Activated naive CD4-positive, alpha-beta T cell treated with anti-CD3 and anti-CD28 coated beads, Interleukin-2, amount 50 U/mL, for 24 hours (primary cell): ENCODE data around the gene SERPINE1.

Source experiments
- H3K27ac Mint-ChIP-seq: one replicate; pipeline ENCODE4 v1.8.0; 2021; ENCODE audit warnings: mild to moderate bottlenecking, mixed read lengths
- H3K27me3 Mint-ChIP-seq: one replicate; pipeline ENCODE4 v1.8.0; 2021; ENCODE audit warnings: mixed read lengths
- H3K36me3 Mint-ChIP-seq: one replicate; pipeline ENCODE4 v1.8.0; 2021; ENCODE audit warnings: mixed read lengths
- H3K4me1 Mint-ChIP-seq: one replicate; pipeline ENCODE4 v1.8.0; 2021; ENCODE audit warnings: mixed read lengths
- H3K4me3 Mint-ChIP-seq: one replicate; pipeline ENCODE4 v1.8.0; 2021; ENCODE audit warnings: mild to moderate bottlenecking, mixed read lengths
- H3K9me3 Mint-ChIP-seq: one replicate; pipeline ENCODE4 v1.8.0; 2021; ENCODE audit warnings: mixed read lengths

Gene SERPINE1

GRCh38 chr7:101154693-101155102 lies 27.8 kb downstream of the SERPINE1 start:
- peak overlapping the region; percentile 85 for H3K4me3 Mint-ChIP-seq
- H3K36me3 Mint-ChIP-seq, result peaks cover 3% of the 10 kb centered on the region
- H3K27ac Mint-ChIP-seq, result no peak overlapping the region
- no peaks in the 10 kb centered on the region for H3K9me3 Mint-ChIP-seq
- peaks cover under 1% of the 10 kb centered on the region for H3K27me3 Mint-ChIP-seq
- H3K4me1 Mint-ChIP-seq, result peaks cover 13% of the 10 kb centered on the region

DNA sequence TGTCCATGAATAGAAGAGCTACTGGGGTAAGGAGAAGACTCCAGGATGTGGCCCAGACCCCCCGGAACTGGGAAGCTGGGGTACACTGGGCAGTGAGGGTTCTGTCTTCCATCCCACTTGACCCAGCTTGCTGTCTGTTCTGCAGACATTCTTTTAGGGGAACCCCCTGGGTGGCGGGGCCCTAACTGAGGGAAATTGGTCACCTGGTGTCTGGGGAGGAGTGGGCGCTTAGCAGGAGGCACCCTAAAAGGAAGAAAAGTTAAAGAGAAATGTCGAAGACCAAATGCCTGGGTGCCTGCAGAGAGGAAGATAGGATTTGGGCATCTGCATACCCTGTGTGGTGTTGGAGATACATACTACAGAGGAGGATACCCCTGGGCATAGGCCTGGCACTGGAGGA lies 28.4 kb downstream of the SERPINE1 start:
- peak overlapping the region; percentile 85 for H3K4me3 Mint-ChIP-seq
- H3K4me1 Mint-ChIP-seq, result peaks cover 13% of the 10 kb centered on the region
- no peak overlapping the region for H3K27ac Mint-ChIP-seq
- H3K9me3 Mint-ChIP-seq, result no peaks in the 10 kb centered on the region
- H3K27me3 Mint-ChIP-seq, result no peaks in the 10 kb centered on the region
- peaks cover 3% of the 10 kb centered on the region for H3K36me3 Mint-ChIP-seq

DNA sequence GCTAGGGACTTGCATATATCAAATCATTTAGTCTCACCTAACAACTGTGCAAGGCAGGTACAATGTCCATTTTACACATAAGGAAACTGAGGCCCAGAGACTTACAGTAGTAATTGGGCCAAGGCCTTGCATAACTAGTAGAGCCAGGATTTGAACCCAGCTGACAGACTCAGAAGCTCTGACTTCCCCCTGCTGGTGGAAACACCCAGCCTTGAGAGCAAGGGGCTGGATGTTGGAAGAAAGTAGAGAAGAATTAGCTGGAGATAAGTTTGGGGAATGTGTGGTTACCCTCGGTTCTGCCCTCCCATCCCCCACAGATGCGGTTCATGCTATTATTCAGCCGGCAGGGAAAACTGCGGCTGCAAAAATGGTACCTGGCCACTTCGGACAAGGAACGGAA lies 29.4 kb downstream of the SERPINE1 start:
- no peak overlapping the region for H3K4me3 Mint-ChIP-seq
- H3K27me3 Mint-ChIP-seq, result no peaks in the 10 kb centered on the region
- peaks cover 13% of the 10 kb centered on the region for H3K4me1 Mint-ChIP-seq
- peaks cover 3% of the 10 kb centered on the region for H3K36me3 Mint-ChIP-seq
- no peak overlapping the region for H3K27ac Mint-ChIP-seq
- no peaks in the 10 kb centered on the region for H3K9me3 Mint-ChIP-seq

- Mint-ChIP-seq H3K9me3 (no peaks in the 10 kb centered on the region), H3K36me3 (peaks cover 3% of the 10 kb centered on the region), H3K4me1 (peaks cover 13% of the 10 kb centered on the region), H3K4me3 (no peak overlapping the region), H3K27me3 (peaks cover 1% of the 10 kb centered on the region), H3K27ac (peak overlapping the region; percentile 51)
These were observed 30.1 kb downstream of the SERPINE1 start for GRCh38 chr7:101156866-101157589.

DNA sequence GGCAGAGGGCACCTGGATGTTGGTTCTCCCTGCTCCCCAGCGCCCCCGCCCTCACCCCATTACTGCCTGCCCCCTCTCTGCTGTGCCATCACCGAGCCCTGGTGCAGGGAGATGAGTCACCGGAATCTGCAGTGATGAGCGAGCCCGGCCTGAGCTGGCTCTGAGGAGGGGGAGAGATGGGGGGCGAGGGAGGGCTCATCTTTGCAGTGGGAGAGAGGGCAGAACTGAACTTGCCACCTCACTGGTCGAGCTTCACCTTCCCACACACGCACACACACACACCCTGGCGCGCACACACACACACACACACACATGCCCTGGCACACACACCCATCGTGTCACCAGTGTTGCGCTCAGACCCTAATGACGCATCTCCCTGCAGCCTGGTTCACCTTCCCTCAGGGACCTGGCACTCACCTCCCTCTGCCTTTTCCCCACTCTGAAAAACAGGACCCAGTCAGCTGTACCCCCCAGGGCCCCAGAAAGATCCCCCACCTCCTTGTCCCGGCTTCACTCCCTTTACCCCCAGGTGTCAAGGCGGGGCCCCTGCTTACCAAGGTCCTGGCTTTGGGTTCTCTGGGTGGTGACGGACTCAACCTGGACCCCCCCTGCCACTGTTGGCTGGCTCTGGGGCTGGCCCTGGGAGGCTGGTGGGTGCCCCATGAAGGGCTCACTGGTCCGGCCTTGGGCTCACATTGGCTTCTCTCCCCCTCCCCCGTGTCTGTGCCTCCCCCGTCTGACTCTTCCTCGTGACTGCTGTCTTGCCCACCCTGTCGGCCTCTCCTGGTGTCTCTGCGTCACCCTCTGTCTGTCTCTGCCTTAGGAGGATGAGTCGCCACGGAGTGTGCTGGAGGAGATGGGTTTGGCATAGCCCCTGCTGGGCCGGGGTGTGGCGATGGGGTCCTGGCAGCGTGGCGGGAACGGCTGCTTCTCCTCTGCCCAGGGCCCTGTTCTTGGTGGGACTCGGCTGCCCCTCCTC lies 33.1 kb downstream of the SERPINE1 start:
- peaks cover 16% of the 10 kb centered on the region for H3K4me1 Mint-ChIP-seq
- H3K4me3 Mint-ChIP-seq, result no peak overlapping the region
- no peak overlapping the region for H3K27ac Mint-ChIP-seq
- peaks cover 3% of the 10 kb centered on the region for H3K27me3 Mint-ChIP-seq
- H3K36me3 Mint-ChIP-seq, result peaks cover 3% of the 10 kb centered on the region
- no peaks in the 10 kb centered on the region for H3K9me3 Mint-ChIP-seq

DNA sequence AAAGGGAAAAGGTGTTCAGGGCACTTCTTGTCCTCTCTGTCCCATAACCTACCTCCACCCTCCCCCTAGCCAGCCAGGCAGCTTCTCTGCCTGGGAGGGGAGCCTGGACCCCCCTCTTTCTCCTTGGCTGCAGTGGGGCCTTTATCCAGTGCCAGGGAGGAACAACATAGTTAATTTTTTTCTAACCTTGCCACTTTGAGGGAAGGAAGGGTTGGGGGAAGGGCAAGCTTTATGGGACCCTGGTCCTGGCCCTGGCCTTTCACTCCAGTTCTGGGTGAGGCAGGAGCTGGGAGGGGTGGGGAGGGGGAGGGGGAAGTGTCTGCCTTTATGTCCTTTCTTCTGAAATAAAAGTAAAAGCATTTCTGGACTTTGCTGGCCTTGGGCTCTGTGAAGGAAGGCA lies 34.0 kb downstream of the SERPINE1 start:
- H3K4me3 Mint-ChIP-seq, result peak overlapping the region; percentile 47
- peaks cover 3% of the 10 kb centered on the region for H3K36me3 Mint-ChIP-seq
- H3K27me3 Mint-ChIP-seq, result peaks cover 10% of the 10 kb centered on the region
- no peaks in the 10 kb centered on the region for H3K9me3 Mint-ChIP-seq
- H3K4me1 Mint-ChIP-seq, result peaks cover 17% of the 10 kb centered on the region
- H3K27ac Mint-ChIP-seq, result no peak overlapping the region

DNA sequence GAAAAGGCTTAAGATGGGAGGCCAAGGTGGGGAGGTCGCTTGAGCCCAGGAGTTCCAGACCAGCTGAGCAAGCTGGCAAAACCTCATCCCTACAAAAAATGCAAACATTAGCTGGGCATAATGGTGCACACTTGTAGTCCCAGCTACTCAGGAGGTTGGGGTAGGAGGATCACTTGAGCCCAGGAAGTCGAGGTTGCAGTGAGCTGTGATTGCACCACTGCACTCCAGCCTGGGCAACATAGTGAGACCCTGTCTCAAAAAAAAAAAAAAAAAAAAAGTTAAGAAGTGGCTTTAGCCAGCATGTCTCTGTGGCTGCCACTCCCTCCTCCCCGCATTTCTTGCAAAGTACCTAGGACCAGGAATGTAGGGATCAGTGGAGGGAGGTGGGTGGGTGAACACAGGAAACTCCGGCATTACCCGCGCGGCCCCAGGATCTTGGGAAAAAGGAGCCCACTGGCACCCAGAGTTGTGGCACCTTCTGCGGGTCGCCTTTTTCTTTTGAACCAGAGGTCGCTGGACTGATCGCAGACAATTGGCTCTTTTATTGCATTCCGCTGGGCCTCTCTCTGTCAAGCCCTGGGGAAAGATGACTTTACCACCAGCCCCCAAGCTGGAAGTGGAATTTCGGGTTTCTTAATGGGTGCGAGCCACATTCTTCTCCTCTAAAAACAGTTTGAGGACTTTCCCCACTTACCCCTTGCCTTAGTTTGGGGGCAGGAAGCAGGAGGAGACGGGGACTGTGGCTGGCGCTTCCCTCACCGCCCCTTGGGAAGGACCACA lies 35.0 kb downstream of the SERPINE1 start:
- peaks cover 3% of the 10 kb centered on the region for H3K36me3 Mint-ChIP-seq
- H3K9me3 Mint-ChIP-seq, result no peaks in the 10 kb centered on the region
- H3K4me1 Mint-ChIP-seq, result peaks cover 24% of the 10 kb centered on the region
- H3K4me3 Mint-ChIP-seq, result peak overlapping the region; percentile 74
- H3K27me3 Mint-ChIP-seq, result peaks cover 13% of the 10 kb centered on the region
- H3K27ac Mint-ChIP-seq, result no peak overlapping the region

- peaks cover 32% of the 10 kb centered on the region for H3K4me1 Mint-ChIP-seq
- H3K4me3 Mint-ChIP-seq, result peak overlapping the region; percentile 74
- no peaks in the 10 kb centered on the region for H3K9me3 Mint-ChIP-seq
- peaks cover 21% of the 10 kb centered on the region for H3K27me3 Mint-ChIP-seq
- H3K27ac Mint-ChIP-seq, result no peak overlapping the region
- peaks cover 3% of the 10 kb centered on the region for H3K36me3 Mint-ChIP-seq
These were observed 35.8 kb downstream of the SERPINE1 start for GRCh38 chr7:101162551-101163278.

DNA sequence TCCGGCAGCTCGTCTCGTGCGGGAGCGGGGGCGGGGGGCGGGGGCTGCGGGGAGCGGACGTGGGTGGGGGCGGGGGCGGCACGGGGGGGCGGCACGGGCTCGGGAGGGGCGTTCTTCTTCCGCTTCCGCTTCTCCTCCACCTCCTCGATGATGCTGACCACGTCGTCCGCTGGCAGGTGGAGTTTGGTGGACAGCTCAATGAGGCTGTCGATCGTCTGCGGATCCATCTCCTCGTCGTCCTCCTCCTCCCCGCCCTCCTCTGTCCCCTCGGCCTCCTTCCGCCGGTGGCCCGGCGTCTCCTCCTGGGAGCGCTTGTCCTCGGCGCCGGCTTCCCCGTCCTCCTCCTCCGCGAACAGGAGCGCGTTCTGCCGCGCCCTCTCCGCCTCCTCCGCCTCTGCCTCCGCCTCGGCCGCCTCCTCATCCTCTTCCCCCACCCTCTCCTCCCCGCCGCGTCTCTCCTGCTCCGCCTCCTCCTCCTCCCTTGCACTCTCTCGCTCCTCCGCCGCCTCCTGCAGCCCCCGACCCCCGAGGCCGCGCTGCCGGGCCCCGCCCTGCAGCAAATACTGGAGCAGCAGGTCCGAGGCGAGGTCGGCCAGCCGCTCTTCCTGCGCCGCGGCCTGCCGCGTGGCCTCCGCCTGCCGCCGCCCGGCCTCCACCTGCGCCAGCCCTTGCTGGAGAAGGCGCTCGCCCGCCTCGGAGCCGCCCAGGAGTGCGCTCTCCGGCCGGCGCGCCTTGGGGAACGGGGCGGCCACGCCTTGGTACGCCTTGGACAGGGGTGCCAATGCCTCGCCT lies 36.6 kb downstream of the SERPINE1 start:
- peaks cover 26% of the 10 kb centered on the region for H3K27me3 Mint-ChIP-seq
- no peak overlapping the region for H3K27ac Mint-ChIP-seq
- H3K4me1 Mint-ChIP-seq, result peaks cover 36% of the 10 kb centered on the region
- no peaks in the 10 kb centered on the region for H3K9me3 Mint-ChIP-seq
- H3K4me3 Mint-ChIP-seq, result peak overlapping the region; percentile 76
- no peaks in the 10 kb centered on the region for H3K36me3 Mint-ChIP-seq

GRCh38 chr7:101164071-101164840 lies 37.4 kb downstream of the SERPINE1 start:
- peaks cover 42% of the 10 kb centered on the region for H3K4me1 Mint-ChIP-seq
- no peaks in the 10 kb centered on the region for H3K36me3 Mint-ChIP-seq
- no peaks in the 10 kb centered on the region for H3K9me3 Mint-ChIP-seq
- H3K27ac Mint-ChIP-seq, result no peak overlapping the region
- peaks cover 28% of the 10 kb centered on the region for H3K27me3 Mint-ChIP-seq
- peak overlapping the region; percentile 44 for H3K4me3 Mint-ChIP-seq

DNA sequence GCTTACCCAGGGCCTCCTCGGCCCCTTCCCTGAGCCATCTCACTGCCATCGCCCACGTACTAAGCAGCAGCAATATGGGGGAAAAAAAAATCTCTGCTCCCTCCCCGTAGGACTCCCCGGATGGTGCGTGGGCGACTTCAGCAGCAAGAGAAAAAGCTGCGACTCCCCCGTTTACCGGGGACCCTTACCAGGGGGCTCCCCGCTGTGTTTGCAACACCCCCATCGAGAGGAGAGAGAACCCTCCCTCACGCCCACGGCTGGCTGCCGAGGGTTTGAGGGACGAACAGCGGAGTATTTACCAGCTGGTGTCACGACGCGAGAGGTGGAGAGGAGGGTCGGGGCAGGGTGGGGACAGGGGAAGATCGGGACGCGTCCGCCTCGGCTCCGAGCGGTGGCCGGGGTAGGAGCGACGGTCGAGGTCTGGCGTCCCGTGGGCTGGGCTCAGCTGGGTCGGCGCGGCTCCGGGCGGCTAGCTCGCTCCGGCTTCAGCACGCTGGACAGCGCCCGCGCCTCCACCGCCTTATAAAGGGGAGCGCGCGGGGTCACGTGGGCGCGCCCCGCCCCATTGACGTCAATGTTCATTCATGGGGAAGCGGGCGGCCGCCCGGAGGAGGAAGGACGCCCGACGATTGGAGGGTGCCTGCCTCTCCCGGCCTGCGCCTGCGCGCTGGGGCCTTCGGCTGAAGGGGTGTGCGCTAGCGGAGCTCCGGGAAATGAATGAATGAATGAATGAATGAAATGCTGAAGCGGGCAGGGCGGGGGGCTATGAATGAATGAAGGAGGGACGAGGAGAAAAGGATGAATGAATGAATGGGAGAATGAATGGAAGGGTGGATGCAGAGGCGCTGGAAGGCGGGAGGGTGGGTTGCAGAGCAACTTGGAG lies 38.4 kb downstream of the SERPINE1 start, which contains the start of gene VGF:
TSS of gene VGF (minus strand) at position 495 of the 883 bp plus-strand sequence. CDS start 726 bp downstream, outside the sequence.
- Mint-ChIP-seq H3K4me1 (peaks cover 51% of the 10 kb centered on the region), H3K9me3 (no peaks in the 10 kb centered on the region), H3K4me3 (peak within 1 kb of the TSS; percentile 78), H3K27me3 (peaks cover 33% of the 10 kb centered on the region), H3K36me3 (no peaks in the 10 kb centered on the region), H3K27ac (peak within 1 kb of the TSS; percentile 76)

GRCh38 chr7:101165958-101166647 lies 39.2 kb downstream of the SERPINE1 start:
- Mint-ChIP-seq H3K36me3 (no peaks in the 10 kb centered on the region), H3K4me3 (peak overlapping the region; percentile 78), H3K27ac (no peak overlapping the region), H3K4me1 (peaks cover 59% of the 10 kb centered on the region), H3K9me3 (no peaks in the 10 kb centered on the region), H3K27me3 (peaks cover 40% of the 10 kb centered on the region)
